Astrocyte (in vitro differentiated cells and primary cell): ENCODE results near the gene CXADR.

Source experiments
- EZH2 ChIP-seq: IDR thresholded peaks from 2 replicates; pipeline ENCODE4 v1.6.1; 2012; ENCODE audit warnings: mild to moderate bottlenecking, low read length, inconsistent platforms; ENCODE audit not compliant: insufficient read depth
- TF ChIP-seq, protein P1 (sequence below): IDR thresholded peaks from 2 replicates; pipeline ENCODE4 v1.5.1; 2011; ENCODE audit warnings: low read depth, mild to moderate bottlenecking, inconsistent platforms, low read length, moderate library complexity; ENCODE audit not compliant: insufficient read depth

- TF ChIP-seq, protein P1, sequence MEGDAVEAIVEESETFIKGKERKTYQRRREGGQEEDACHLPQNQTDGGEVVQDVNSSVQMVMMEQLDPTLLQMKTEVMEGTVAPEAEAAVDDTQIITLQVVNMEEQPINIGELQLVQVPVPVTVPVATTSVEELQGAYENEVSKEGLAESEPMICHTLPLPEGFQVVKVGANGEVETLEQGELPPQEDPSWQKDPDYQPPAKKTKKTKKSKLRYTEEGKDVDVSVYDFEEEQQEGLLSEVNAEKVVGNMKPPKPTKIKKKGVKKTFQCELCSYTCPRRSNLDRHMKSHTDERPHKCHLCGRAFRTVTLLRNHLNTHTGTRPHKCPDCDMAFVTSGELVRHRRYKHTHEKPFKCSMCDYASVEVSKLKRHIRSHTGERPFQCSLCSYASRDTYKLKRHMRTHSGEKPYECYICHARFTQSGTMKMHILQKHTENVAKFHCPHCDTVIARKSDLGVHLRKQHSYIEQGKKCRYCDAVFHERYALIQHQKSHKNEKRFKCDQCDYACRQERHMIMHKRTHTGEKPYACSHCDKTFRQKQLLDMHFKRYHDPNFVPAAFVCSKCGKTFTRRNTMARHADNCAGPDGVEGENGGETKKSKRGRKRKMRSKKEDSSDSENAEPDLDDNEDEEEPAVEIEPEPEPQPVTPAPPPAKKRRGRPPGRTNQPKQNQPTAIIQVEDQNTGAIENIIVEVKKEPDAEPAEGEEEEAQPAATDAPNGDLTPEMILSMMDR: no peak
- no peak for TF ChIP-seq EZH2
Observed at GRCh38 chr21:17539323-17539722, 26.5 kb downstream of the CXADR start.
